Trophoblast cell (in vitro differentiated cells and primary cell): ENCODE results near the gene KCNJ1.
A peak's percentile ranks its signal among the peaks of the same experiment; 100 is the strongest.

Experiments used
- DNase-seq, 2 donors: peaks; one replicate each; pipeline ENCODE4 v3.0.0-alpha.2; 2016
- H2AFZ ChIP-seq: 2 replicates; pipeline ENCODE4 v1.6.1; 2013; ENCODE audit warnings: low read length, moderate library complexity, mild to moderate bottlenecking; ENCODE audit not compliant: insufficient read depth, poor library complexity
- H2AK5ac ChIP-seq: 2 replicates; pipeline ENCODE4 v1.6.1; 2013; ENCODE audit warnings: mild to moderate bottlenecking, low read length
- H2BK120ac ChIP-seq: 2 replicates; pipeline ENCODE4 v1.6.1; 2013; ENCODE audit warnings: low read length, mild to moderate bottlenecking, moderate library complexity; ENCODE audit not compliant: insufficient read depth, poor library complexity
- H2BK12ac ChIP-seq: 2 replicates; pipeline ENCODE4 v1.6.1; 2013; ENCODE audit warnings: mild to moderate bottlenecking, low read length, moderate library complexity
- H2BK5ac ChIP-seq: 2 replicates; pipeline ENCODE4 v1.6.1; 2013; ENCODE audit warnings: low read length, low read depth, moderate library complexity, mild to moderate bottlenecking; ENCODE audit not compliant: poor library complexity
- H3K14ac ChIP-seq: 2 replicates; pipeline ENCODE4 v1.6.1; 2013; ENCODE audit warnings: mild to moderate bottlenecking, low read length
- H3K18ac ChIP-seq: 2 replicates; pipeline ENCODE4 v1.6.1; 2013; ENCODE audit warnings: mild to moderate bottlenecking, low read length
- H3K23ac ChIP-seq: 2 replicates; pipeline ENCODE4 v1.6.1; 2013; ENCODE audit warnings: low read length
- H3K27ac ChIP-seq: 2 replicates; pipeline ENCODE4 v1.5.1; 2013; ENCODE audit warnings: low read depth, mild to moderate bottlenecking, inconsistent platforms, low read length, moderate library complexity
- H3K27me3 ChIP-seq: 2 replicates; pipeline ENCODE4 v1.6.1; 2013; ENCODE audit warnings: inconsistent platforms, mild to moderate bottlenecking, low read length, moderate library complexity; ENCODE audit not compliant: insufficient read depth
- H3K36me3 ChIP-seq, 2 experiments: 1 replicate in 1 of 2; 2 replicates in 1 of 2; pipeline ENCODE4 v1.6.1; 2013; ENCODE audit warnings: low read length in 2 of 2, mild to moderate bottlenecking in 2 of 2, moderate library complexity in 1 of 2; ENCODE audit not compliant: insufficient read depth in 2 of 2, control insufficient read depth in 1 of 2
- H3K4ac ChIP-seq: 2 replicates; pipeline ENCODE4 v1.6.1; 2013; ENCODE audit warnings: low read depth, mild to moderate bottlenecking, low read length, moderate library complexity
- H3K4me1 ChIP-seq, 2 experiments: 1 replicate in 1 of 2; 2 replicates in 1 of 2; pipeline ENCODE4 v1.6.1; 2013; ENCODE audit warnings: low read length in 2 of 2, mild to moderate bottlenecking in 2 of 2, moderate library complexity in 1 of 2; ENCODE audit not compliant: insufficient read depth in 2 of 2, control insufficient read depth in 1 of 2
- H3K4me2 ChIP-seq: 2 replicates; pipeline ENCODE4 v1.6.1; 2013; ENCODE audit warnings: inconsistent platforms, mild to moderate bottlenecking, low read length, moderate library complexity
- H3K4me3 ChIP-seq: 2 replicates; pipeline ENCODE4 v1.5.1; 2013; ENCODE audit warnings: mild to moderate bottlenecking, low read depth, low read length, inconsistent platforms
- H3K79me1 ChIP-seq: one replicate; pipeline ENCODE4 v1.6.1; 2013; ENCODE audit warnings: low read length
- H3K79me2 ChIP-seq: 2 replicates; pipeline ENCODE4 v1.6.1; 2013; ENCODE audit warnings: low read length, mild to moderate bottlenecking; ENCODE audit not compliant: control insufficient read depth, insufficient read depth, poor library complexity
- H3K9ac ChIP-seq: 2 replicates; pipeline ENCODE4 v1.6.1; 2013; ENCODE audit warnings: mild to moderate bottlenecking, low read length
- H3K9me3 ChIP-seq: 2 replicates; pipeline ENCODE4 v1.6.1; 2013; ENCODE audit warnings: low read depth, mild to moderate bottlenecking, control low read depth, inconsistent platforms, low read length; ENCODE audit not compliant: insufficient read depth
- H4K12ac ChIP-seq: 2 replicates; pipeline ENCODE4 v1.6.1; 2013; ENCODE audit warnings: low read depth, mild to moderate bottlenecking, low read length, moderate library complexity
- H4K8ac ChIP-seq: 2 replicates; pipeline ENCODE4 v1.6.1; 2013; ENCODE audit warnings: low read depth, mild to moderate bottlenecking, low read length, moderate library complexity
- H4K91ac ChIP-seq: one replicate; pipeline ENCODE4 v1.6.1; 2013; ENCODE audit warnings: low read depth, mild to moderate bottlenecking, low read length, moderate library complexity
- WGBS: extraction: QIAGEN DNeasy Blood & Tissue Kit; methylation state at CpG from one replicate; pipeline ENCODE4 v1.1.7; 2013; ENCODE audit warnings: missing lambda C conversion rate; ENCODE audit not compliant: insufficient read length, insufficient coverage; ENCODE audit errors: extremely low coverage; 5-methylcytosine and 5-hydroxymethylcytosine counted together

Gene KCNJ1

GRCh38 chr11:128843198-128843785, 23.8 kb downstream of the KCNJ1 start:
- no peaks in the 10 kb centered on the region for H3K4me1 ChIP-seq
- H3K79me1 ChIP-seq = no peaks in the 10 kb centered on the region
- H3K14ac ChIP-seq = no peak overlapping the region

GRCh38 chr11:128841461-128842072, 25.5 kb downstream of the KCNJ1 start:
- no peaks in the 10 kb centered on the region for H3K79me2 ChIP-seq
- H3K23ac ChIP-seq = peak overlapping the region; percentile 90
- H3K18ac ChIP-seq = no peak overlapping the region
- no peak overlapping the region for H2BK120ac ChIP-seq
- H2AK5ac ChIP-seq = no peak overlapping the region
- no peak overlapping the region for H2BK12ac ChIP-seq
- no peak overlapping the region for H3K4ac ChIP-seq
- no peak overlapping the region for H3K9ac ChIP-seq
- H3K36me3 ChIP-seq = no peaks in the 10 kb centered on the region
- H3K4me3 ChIP-seq = no peak overlapping the region
- H4K91ac ChIP-seq = no peak overlapping the region
- H3K14ac ChIP-seq = no peak overlapping the region
- no peak overlapping the region for H2BK5ac ChIP-seq
- no peak overlapping the region for H3K27ac ChIP-seq
- H3K4me1 ChIP-seq = no peaks in the 10 kb centered on the region
- no peaks in the 10 kb centered on the region for H3K27me3 ChIP-seq
- H4K12ac ChIP-seq = no peak overlapping the region
- no CpG with 5 or more reads among the region's 7 CpGs for WGBS
- H3K79me1 ChIP-seq = no peaks in the 10 kb centered on the region
- H3K9me3 ChIP-seq = no peaks in the 10 kb centered on the region
- no peak overlapping the region for H4K8ac ChIP-seq
- no peak overlapping the region for H3K4me2 ChIP-seq
- no peak overlapping the region for H2AFZ ChIP-seq
- no peak for DNase-seq

More at GRCh38 chr11:128843198-128843785, 23.8 kb downstream of the KCNJ1 start:
- Histone ChIP-seq H3K4me2 (no peak overlapping the region), H2BK12ac (no peak overlapping the region), H3K27ac (no peak overlapping the region), H4K12ac (no peak overlapping the region), H3K27me3 (no peaks in the 10 kb centered on the region), H3K4ac (no peak overlapping the region), H3K4me3 (no peak overlapping the region), H3K36me3 (no peaks in the 10 kb centered on the region), H2AFZ (no peak overlapping the region), H2BK120ac (no peak overlapping the region), H3K9ac (no peak overlapping the region), H3K18ac (no peak overlapping the region), H3K9me3 (no peaks in the 10 kb centered on the region), H2BK5ac (no peak overlapping the region), H3K79me2 (no peaks in the 10 kb centered on the region), H2AK5ac (no peak overlapping the region), H3K23ac (no peak overlapping the region), H4K8ac (no peak overlapping the region), H4K91ac (no peak overlapping the region)
- WGBS = no CpG with 5 or more reads among the region's 2 CpGs
- no peak for DNase-seq

GRCh38 chr11:128840783-128841182, 26.3 kb downstream of the KCNJ1 start:
- H3K18ac ChIP-seq = no peak overlapping the region
- no peak overlapping the region for H2BK5ac ChIP-seq
- no peak overlapping the region for H3K9ac ChIP-seq
- peaks cover under 1 to 3% of the 10 kb centered on the region in 2 experiments for H3K4me1 ChIP-seq
- no peaks in the 10 kb centered on the region for H3K27me3 ChIP-seq
- peaks cover 2% of the 10 kb centered on the region for H3K79me1 ChIP-seq
- H3K36me3 ChIP-seq = no peaks in the 10 kb centered on the region
- no peak overlapping the region for H3K4ac ChIP-seq
- H3K4me2 ChIP-seq = no peak overlapping the region
- no peak overlapping the region for H2BK12ac ChIP-seq
- H3K27ac ChIP-seq = no peak overlapping the region
- H4K91ac ChIP-seq = no peak overlapping the region
- no peak overlapping the region for H2BK120ac ChIP-seq
- no peaks in the 10 kb centered on the region for H3K9me3 ChIP-seq
- no peak overlapping the region for H2AFZ ChIP-seq
- DNase-seq = no peak
- H2AK5ac ChIP-seq = no peak overlapping the region
- H4K12ac ChIP-seq = no peak overlapping the region
- no peaks in the 10 kb centered on the region for H3K79me2 ChIP-seq
- H3K4me3 ChIP-seq = no peak overlapping the region
- H3K14ac ChIP-seq = no peak overlapping the region
- no peak overlapping the region for H3K23ac ChIP-seq
- no peak overlapping the region for H4K8ac ChIP-seq
- WGBS = no CpG with 5 or more reads among the region's 2 CpGs

GRCh38 chr11:128840137-128840536, 27.0 kb downstream of the KCNJ1 start:
- no peaks in the 10 kb centered on the region for H3K27me3 ChIP-seq
- no CpG with 5 or more reads among the region's 5 CpGs for WGBS
- no peak for DNase-seq
- peaks cover 7% of the 10 kb centered on the region for H3K79me1 ChIP-seq
- H4K8ac ChIP-seq = no peak overlapping the region
- H3K4ac ChIP-seq = no peak overlapping the region
- no peaks in the 10 kb centered on the region for H3K36me3 ChIP-seq
- no peak overlapping the region for H4K12ac ChIP-seq
- H2BK12ac ChIP-seq = no peak overlapping the region
- no peak overlapping the region for H3K4me2 ChIP-seq
- H2BK120ac ChIP-seq = no peak overlapping the region
- H3K27ac ChIP-seq = no peak overlapping the region
- no peaks in the 10 kb centered on the region for H3K9me3 ChIP-seq
- H3K14ac ChIP-seq = no peak overlapping the region
- no peak overlapping the region for H3K4me3 ChIP-seq
- H2AK5ac ChIP-seq = no peak overlapping the region
- H3K18ac ChIP-seq = no peak overlapping the region
- H3K23ac ChIP-seq = no peak overlapping the region
- peaks cover 6 to 9% of the 10 kb centered on the region in 2 experiments for H3K4me1 ChIP-seq
- H2AFZ ChIP-seq = no peak overlapping the region
- no peaks in the 10 kb centered on the region for H3K79me2 ChIP-seq
- no peak overlapping the region for H2BK5ac ChIP-seq
- H3K9ac ChIP-seq = no peak overlapping the region
- H4K91ac ChIP-seq = no peak overlapping the region
